Measurements from ENCODE around the gene PDIK1L. TPM values are rescaled to one million over a fixed set of nuclear protein-coding genes. Genes with fewer than 3 reads are reported as not detected.

The PDIK1L gene
- total RNA-seq, 1 donor from 2014 or later: 11.4 TPM

DNA sequence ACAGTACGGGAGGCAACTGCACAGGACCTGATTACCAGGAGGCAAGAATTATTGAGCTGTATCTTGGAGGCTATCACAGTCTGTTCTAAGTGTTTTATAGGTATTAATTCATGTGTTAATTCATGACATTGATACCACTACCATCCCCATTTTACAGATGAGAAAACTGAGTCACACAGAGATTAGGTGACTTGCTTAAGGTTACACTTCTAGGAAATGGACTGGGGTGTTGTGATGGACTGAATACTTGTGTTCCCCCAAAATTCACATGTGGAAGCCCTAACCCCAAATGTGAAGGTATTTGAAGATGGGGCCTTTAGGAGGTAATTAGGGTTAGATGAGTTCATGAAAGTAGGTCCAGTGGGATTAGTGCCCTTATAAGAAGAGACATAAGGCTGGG, 34.1 kb upstream of the PDIK1L start:
- Histone ChIP-seq H3K4me1 (peaks cover 3% of the 10 kb centered on the region), H3K27ac (no peak overlapping the region), H3K36me3 (no peaks in the 10 kb centered on the region), H3K27me3 (peaks cover 17% of the 10 kb centered on the region), H3K9me3 (no peaks in the 10 kb centered on the region), H3K4me3 (no peak overlapping the region)
- ATAC-seq (no peak), DNase-seq (no peak)
- TF ChIP-seq, protein P1, sequence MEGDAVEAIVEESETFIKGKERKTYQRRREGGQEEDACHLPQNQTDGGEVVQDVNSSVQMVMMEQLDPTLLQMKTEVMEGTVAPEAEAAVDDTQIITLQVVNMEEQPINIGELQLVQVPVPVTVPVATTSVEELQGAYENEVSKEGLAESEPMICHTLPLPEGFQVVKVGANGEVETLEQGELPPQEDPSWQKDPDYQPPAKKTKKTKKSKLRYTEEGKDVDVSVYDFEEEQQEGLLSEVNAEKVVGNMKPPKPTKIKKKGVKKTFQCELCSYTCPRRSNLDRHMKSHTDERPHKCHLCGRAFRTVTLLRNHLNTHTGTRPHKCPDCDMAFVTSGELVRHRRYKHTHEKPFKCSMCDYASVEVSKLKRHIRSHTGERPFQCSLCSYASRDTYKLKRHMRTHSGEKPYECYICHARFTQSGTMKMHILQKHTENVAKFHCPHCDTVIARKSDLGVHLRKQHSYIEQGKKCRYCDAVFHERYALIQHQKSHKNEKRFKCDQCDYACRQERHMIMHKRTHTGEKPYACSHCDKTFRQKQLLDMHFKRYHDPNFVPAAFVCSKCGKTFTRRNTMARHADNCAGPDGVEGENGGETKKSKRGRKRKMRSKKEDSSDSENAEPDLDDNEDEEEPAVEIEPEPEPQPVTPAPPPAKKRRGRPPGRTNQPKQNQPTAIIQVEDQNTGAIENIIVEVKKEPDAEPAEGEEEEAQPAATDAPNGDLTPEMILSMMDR (IDR thresholded peaks at IDR 0.05): no peak
- intact Hi-C loops (cut with DNase I): no loop called here

DNA sequence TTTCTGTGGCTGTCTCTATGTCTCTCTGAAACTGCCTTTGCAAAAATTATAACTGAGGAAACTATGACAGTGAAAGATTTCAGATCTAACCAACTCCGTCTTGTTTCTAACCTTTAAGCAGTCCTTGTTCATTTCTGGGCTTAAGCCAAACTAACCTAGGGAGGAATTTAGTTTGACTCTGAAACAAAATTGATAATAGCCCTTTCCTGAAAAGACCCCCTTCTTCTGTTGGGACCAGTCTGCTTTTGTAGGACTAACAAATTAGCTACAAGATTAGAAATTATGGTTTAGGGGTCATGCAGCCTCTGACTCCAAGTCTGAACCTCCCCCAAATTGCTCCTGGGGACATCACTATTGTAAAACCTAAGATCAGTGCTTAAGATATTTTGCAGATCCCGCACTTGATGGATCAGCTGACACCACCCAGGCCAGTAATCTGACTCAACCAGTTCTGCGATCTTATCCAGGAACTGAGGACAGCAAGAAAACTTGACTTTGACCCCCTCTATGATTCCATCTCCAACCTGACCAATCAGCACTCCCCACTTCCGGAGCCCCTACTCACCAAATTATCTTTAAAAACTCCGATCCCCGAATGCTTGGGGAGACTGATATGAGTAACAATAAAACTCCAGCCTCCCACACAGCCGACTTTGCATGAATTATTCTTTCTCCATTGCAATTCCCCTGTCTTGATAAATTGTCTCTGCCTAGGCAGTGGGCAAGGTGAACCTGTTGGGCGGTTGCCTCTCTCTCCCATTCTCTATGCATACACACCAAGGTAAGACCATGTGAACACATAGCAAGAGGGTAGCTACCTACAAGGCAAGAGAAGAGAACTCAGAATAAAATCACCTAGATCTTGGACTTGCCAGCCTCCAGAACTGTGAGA, 33.1 kb upstream of the PDIK1L start:
- intact Hi-C loops (cut with DNase I): no loop called here

DNA sequence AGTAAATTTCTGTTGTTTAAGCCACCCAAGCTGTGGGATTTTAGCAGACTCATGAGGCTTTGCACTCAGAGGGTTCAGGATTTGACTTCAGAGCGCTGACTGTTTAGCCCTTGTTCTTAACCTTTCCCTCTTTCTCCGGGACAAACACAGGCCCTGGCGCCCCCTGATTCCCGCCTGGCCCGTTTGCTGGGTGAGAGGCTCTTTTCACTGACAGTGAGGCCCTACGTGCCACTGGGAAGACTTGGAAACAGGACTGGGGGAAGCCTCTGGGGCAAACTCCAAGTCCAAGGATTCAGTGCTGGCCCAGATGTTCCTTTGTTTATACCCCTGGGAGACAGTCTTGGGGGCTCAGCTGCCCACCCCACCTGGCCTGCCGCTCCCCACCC, 32.5 kb upstream of the PDIK1L start:
- Histone ChIP-seq H3K36me3 (no peaks in the 10 kb centered on the region), H3K27me3 (peaks cover 17% of the 10 kb centered on the region), H3K4me1 (peaks cover 3% of the 10 kb centered on the region), H3K4me3 (no peak overlapping the region), H3K9me3 (no peaks in the 10 kb centered on the region), H3K27ac (no peak overlapping the region)
- DNase-seq (no peak), ATAC-seq (no peak)
- TF ChIP-seq, protein P1 (IDR thresholded peaks at IDR 0.05): no peak
- intact Hi-C loops (cut with DNase I): no loop called here

More for the DNA sequence above, 33.1 kb upstream of the PDIK1L start:
- H3K4me1 ChIP-seq: peaks cover 3% of the 10 kb centered on the region
- H3K36me3 ChIP-seq: no peaks in the 10 kb centered on the region
- ATAC-seq: no peak
- no peaks in the 10 kb centered on the region for H3K9me3 ChIP-seq
- TF ChIP-seq, protein P1 (IDR thresholded peaks at IDR 0.05): no peak
- H3K27ac ChIP-seq: no peak overlapping the region
- no peak overlapping the region for H3K4me3 ChIP-seq
- peaks cover 17% of the 10 kb centered on the region for H3K27me3 ChIP-seq
- DNase-seq: no peak

- TF ChIP-seq, protein P1 (IDR thresholded peaks at IDR 0.05): no peak
- Histone ChIP-seq H3K4me3 (no peak overlapping the region), H3K4me1 (peaks cover 3% of the 10 kb centered on the region), H3K9me3 (no peaks in the 10 kb centered on the region), H3K36me3 (no peaks in the 10 kb centered on the region), H3K27me3 (peaks cover 12% of the 10 kb centered on the region), H3K27ac (no peak overlapping the region)
- ATAC-seq (no peak), DNase-seq (no peak)
- intact Hi-C loops (cut with DNase I): no loop called here
These were observed 31.4 kb upstream of the PDIK1L start for GRCh38 chr1:26079960-26080814.

DNA sequence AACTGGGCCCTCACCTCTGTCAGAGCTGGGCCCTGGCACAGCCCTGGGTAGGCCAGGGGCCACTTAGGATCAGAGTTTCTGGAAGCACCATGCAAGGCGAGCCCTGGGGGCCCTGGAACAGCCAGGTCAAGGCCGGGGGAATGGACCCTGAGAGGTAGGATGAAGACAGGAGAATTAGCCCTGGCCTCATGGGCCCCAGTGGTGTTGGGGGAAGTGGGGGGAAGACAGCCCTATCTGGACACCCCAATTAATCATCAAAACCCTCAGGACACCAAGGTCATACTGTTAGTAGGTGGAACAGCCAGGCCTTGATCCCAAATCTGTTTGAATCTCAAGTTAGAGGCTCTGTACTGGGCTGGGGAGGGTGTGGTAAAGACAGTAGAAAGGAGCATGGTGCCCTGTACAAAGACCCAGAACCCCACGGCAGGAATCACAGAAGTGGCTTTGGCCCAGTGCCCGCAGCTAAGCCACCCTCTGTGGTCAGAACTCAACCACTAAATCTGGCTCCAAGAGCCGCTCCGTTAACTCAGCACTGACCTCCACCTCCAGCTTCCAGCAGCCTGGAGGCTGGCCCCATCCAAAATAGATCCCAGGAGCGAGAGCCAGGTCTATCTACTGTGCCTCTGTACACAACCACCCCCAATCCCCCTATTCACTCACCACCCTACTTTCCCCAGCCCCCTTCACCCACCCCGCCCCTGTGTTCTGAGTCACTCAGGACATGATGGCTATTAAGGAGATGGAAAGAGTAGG, 30.2 kb upstream of the PDIK1L start:
- Histone ChIP-seq H3K4me3 (no peak overlapping the region), H3K4me1 (peaks cover 3% of the 10 kb centered on the region), H3K27me3 (peaks cover 4% of the 10 kb centered on the region), H3K36me3 (no peaks in the 10 kb centered on the region), H3K9me3 (no peaks in the 10 kb centered on the region), H3K27ac (no peak overlapping the region)
- TF ChIP-seq, protein P1 (IDR thresholded peaks at IDR 0.05): no peak
- DNase-seq (no peak), ATAC-seq (peak; percentile 24)
- intact Hi-C loops (cut with DNase I): no loop called here
